ENCODE results near the gene MKNK1. TPM values are rescaled to one million over a fixed set of nuclear protein-coding genes. Genes with fewer than 3 reads are reported as not detected.

MKNK1 gene
- total RNA-seq, 1 donor from 2014 or later: 16.8 TPM

DNA sequence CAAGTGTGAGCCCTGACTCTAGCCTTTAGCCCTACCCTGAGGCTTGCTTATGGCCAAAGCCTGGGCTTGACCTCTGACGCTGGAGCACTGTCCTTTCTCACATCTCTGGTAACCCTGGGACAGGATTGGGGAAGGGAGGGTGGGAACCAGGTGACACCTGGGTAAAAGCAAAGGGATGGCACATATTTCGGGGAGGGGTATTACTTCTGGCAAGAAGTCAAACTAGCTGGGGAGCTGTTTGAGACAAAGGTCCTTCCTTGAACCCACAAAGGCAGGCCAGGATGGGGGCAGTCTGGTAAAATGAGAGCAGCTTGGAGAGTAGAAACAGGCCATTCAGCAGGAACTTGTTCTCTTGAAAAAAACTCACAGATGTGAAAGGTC is 10.5 kb upstream of the MKNK1 start:
- DNase-seq (ENCODE audit: low read depth) (no peak), FAIRE-seq (no peak)
- no peaks in the 10 kb centered on the region for H3K27me3 ChIP-seq (ENCODE audit: control insufficient read depth, insufficient read depth, low read length)
- H3K36me3 ChIP-seq (ENCODE audit: control insufficient read depth, insufficient read depth, low read length): peaks cover 2% of the 10 kb centered on the region
- no peak overlapping the region for H3K4me3 ChIP-seq (ENCODE audit: low read depth, low read length)
- TF ChIP-seq, protein P1, sequence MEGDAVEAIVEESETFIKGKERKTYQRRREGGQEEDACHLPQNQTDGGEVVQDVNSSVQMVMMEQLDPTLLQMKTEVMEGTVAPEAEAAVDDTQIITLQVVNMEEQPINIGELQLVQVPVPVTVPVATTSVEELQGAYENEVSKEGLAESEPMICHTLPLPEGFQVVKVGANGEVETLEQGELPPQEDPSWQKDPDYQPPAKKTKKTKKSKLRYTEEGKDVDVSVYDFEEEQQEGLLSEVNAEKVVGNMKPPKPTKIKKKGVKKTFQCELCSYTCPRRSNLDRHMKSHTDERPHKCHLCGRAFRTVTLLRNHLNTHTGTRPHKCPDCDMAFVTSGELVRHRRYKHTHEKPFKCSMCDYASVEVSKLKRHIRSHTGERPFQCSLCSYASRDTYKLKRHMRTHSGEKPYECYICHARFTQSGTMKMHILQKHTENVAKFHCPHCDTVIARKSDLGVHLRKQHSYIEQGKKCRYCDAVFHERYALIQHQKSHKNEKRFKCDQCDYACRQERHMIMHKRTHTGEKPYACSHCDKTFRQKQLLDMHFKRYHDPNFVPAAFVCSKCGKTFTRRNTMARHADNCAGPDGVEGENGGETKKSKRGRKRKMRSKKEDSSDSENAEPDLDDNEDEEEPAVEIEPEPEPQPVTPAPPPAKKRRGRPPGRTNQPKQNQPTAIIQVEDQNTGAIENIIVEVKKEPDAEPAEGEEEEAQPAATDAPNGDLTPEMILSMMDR (IDR thresholded peaks at IDR 0.05; ENCODE audit: insufficient read depth, low read length, severe bottlenecking): no peak

DNA sequence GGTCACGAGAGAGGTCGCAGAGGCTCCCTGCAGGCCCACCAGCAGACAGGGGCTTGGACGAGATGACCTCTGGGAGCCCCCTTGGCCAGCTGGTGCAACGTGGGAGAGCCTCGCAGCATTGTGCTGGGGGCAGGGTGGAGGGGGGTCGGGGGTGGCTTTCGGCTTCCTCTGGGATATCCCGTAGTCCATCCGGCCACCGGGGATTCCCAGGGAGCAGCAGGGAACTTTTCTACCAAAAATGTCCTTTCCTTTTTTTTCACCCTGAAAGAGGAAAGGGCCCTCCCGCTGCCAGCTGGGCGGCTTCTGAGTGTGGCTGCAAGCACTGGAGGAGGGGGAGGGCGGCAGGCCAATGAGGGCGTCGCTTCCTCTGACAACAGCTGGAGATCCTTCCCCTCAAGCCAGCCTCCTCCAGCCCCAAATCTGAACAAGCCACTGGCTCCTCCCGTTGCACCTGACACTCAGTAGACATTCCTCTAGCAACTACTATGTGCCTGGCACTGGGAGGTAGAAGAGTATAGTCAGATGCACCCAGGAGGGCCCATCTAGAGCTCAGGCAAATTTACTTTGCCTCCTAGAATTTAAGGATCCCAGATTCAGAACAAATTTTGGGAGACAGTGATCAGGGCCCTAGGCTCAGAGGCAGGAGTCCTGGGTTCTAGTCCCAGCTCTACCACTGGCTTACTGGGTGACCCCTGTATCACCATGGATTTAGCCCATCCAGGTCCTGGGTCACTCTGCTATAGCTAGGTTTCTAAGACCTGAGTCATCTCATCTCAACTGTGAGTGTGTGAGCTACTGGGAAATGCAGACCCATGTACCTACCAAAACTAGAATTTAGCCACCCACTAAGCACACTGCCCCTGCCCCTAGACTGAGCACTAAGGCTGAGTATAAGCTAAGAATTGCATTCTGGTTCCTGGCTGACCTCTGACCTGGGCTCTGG is 9.9 kb upstream of the MKNK1 start:
- Histone ChIP-seq H3K4me3 (ENCODE audit: low read depth, low read length) (no peak overlapping the region), H3K36me3 (ENCODE audit: control insufficient read depth, insufficient read depth, low read length) (peaks cover 7% of the 10 kb centered on the region), H3K27me3 (ENCODE audit: control insufficient read depth, insufficient read depth, low read length) (no peaks in the 10 kb centered on the region)
- FAIRE-seq (no peak), DNase-seq (ENCODE audit: low read depth) (peak; percentile 65)
- TF ChIP-seq, protein P1 (IDR thresholded peaks at IDR 0.05; ENCODE audit: insufficient read depth, low read length, severe bottlenecking): no peak

DNA sequence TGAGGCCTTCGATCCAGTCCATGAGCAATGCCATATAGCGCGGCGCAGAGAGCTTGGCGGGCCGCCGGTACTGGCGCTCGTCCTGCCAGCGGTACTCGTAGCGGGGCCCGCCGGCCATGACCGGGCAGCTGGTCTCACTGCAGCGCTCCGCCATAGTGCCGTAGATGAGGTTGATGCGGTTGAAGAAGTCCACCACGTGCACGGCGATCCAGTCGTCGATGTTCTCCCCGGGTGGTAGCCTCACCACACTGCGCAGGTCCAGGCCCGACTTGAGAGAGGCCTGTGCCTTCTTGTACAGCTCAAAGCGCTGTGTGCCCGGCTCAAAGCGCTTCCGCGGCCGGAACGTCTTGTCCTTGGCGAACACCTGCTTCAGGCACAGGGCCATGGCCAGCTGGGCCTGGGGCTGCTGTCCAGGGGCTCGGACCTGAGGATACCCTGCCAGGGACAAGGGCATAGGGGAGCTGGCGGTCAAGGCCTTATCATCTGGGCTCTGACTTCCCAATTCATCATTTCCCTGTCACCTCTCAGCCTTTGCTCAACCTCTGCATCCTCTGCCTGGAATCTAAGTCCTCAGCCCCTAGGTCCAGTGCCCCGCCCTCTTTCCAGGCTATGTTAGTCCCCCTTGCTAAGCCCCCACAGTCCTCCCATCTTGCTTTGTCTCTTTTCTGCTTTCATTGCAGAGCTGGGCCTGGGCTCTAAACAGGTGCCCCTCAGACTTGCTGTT is 9.0 kb upstream of the MKNK1 start:
- Histone ChIP-seq H3K4me3 (ENCODE audit: low read depth, low read length) (no peak overlapping the region), H3K36me3 (ENCODE audit: control insufficient read depth, insufficient read depth, low read length) (peaks cover 10% of the 10 kb centered on the region), H3K27me3 (ENCODE audit: control insufficient read depth, insufficient read depth, low read length) (no peaks in the 10 kb centered on the region)
- TF ChIP-seq, protein P1 (IDR thresholded peaks at IDR 0.05; ENCODE audit: insufficient read depth, low read length, severe bottlenecking): no peak
- DNase-seq (ENCODE audit: low read depth) (no peak), FAIRE-seq (no peak)

DNA sequence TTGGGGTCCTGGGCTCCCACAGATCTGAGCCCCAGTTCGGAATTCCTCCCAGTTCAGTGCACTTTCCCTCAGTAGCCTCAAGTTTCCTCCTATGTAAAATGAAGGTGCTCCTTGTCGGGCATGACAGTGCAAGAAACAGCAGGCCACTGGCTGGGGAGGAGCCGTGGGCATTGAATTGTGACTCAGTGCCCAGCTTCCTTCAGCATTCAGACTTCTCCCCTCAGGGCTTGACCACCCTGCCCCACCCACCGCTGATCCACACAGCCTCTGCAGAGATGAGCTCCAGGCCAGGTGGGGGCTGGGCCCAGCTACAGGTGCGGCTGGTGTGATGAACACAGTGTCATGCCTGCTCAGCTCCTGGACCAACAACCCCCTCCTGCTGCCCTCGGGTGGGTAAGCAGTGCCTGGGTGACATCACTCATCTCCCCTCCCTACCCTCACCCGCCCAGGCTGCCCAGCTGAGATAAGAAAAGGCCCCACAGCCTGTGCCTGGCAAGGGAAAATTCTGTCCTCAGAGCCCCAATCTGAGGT is 7.7 kb upstream of the MKNK1 start:
- no peak overlapping the region for H3K4me3 ChIP-seq (ENCODE audit: low read depth, low read length)
- H3K36me3 ChIP-seq (ENCODE audit: control insufficient read depth, insufficient read depth, low read length): peaks cover 11% of the 10 kb centered on the region
- H3K27me3 ChIP-seq (ENCODE audit: control insufficient read depth, insufficient read depth, low read length): no peaks in the 10 kb centered on the region
- FAIRE-seq: peak; percentile 99
- TF ChIP-seq, protein P1 (IDR thresholded peaks at IDR 0.05; ENCODE audit: insufficient read depth, low read length, severe bottlenecking): no peak
- peak; percentile 99 for DNase-seq (ENCODE audit: low read depth)

DNA sequence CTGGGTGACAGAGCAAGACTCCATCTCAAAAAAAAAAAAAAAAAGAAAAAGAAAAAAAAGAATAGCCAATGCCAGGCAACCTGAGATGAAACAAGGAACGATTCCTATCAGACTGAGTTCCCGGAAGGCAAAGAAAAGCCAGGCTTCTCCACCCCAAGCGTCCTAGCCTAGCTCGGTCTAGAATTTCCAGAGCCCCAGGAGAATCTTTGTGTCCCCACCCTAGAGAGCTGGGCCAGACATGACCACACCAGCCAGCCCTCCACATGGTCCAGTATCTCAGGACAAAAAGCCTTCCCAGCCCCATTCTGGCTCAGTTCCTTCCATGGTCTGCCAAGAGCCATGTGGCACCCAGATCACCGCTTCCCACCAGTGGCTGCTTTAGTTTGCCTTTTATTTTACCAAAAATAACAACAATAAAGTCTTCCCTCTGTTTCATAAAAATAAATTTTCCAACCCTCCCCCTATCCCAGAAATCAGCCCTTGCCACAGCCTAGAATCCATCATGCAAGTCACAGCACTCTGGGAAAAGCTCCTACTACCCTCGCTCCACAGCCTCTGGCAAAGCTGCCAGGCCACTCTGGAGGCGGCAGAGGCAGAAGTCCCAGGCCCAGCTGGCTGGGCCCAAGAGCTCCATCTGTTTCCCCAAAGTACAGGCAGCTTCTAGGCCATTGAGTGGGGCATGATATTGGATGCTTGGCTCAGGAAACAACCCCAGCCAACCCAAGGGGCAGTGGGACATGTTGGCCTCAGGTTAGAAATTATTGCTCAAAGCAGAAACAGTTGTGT is 3.5 kb upstream of the MKNK1 start:
- TF ChIP-seq, protein P1 (IDR thresholded peaks at IDR 0.05; ENCODE audit: insufficient read depth, low read length, severe bottlenecking): no peak
- Histone ChIP-seq H3K36me3 (ENCODE audit: control insufficient read depth, insufficient read depth, low read length) (peaks cover 11% of the 10 kb centered on the region), H3K27me3 (ENCODE audit: control insufficient read depth, insufficient read depth, low read length) (no peaks in the 10 kb centered on the region), H3K4me3 (ENCODE audit: low read depth, low read length) (no peak overlapping the region)
- FAIRE-seq: no peak
- DNase-seq (ENCODE audit: low read depth): no peak
